Epidermal melanocyte (primary cell): Measurements from ENCODE around the gene FARSA.
"Not testable (repeated sequence)": the region's sequence is repeated elsewhere in the genome, so short reads cannot be mapped to it uniquely, and the experiment has no call there.

Experiments
- DNase-seq: peaks from one replicate; pipeline ENCODE4 v3.0.0; 2011; ENCODE audit warnings: low spot score; ENCODE audit not compliant: insufficient read length

The FARSA gene

GRCh38 chr19:12933287-12934072 is at the start of gene FARSA:
FARSA (minus strand) TSS chr19:12933711; CDS start chr19:12933696, 15 bp downstream.
- peak; percentile 85 for DNase-seq

DNA sequence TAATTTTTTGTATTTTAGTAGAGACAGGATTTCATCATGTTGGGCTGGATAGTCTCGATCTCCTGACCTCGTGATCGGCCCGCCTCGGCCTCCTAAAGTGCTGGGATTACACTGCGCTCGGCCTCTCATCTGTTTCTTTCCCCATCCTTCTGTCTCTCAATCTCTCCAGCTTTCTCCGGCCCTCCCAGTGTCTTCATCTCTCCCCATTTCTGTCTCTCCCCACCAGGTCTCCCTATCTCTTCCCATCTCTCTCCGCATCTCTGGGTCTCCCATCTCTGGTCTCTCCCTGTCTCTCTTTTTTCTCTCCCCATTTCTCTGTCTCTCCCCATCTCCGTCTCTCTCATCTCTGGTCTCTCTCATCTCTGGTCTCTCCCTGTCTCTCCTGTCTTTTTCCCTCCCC is 49.6 kb upstream of the FARSA start:
- DNase-seq, result no peak

- DNase-seq, result no peak
Measured at GRCh38 chr19:12982648-12983047, 49.1 kb upstream of the FARSA start.

DNA sequence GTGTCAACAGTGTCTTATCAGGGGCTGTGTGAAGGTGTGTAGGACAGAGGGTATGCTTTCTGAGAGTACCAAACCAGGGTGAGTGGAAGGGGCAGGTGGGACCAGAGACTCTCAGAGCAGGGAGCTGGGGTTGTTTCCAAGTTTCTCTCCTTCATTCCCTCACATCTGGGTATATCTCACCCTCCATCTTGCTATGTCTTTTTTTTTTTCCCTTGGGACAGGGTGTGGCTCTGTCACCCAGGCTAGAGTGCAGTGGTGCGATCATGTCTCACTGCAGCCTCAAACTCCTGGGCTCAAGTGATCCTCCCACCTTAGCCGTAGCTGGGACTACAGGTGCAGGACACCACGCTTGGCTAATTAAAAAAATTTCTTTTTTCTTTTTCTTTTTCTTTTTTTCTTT is 46.5 kb upstream of the FARSA start:
- DNase-seq, result no peak

DNA sequence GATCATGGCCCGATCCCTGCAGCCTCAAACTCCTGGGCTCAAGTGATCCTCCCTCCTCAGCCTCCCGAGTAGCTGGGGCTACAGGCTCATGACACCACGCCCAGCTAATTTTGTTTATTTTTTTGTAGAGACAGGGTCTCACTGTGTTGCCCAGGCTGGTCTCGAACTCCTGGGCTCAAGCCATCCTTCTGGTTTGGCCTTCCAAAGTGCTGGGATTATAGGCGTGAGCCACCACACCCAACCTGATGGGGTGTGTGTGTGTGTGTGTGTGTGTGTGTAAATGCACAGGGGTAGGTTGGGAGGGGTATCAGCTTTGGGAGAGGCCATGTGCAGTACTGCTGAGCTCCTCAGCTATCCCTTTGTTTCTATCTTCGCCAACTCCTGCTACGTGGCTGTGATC is 42.6 kb upstream of the FARSA start:
- not testable (repeated sequence) for DNase-seq

DNA sequence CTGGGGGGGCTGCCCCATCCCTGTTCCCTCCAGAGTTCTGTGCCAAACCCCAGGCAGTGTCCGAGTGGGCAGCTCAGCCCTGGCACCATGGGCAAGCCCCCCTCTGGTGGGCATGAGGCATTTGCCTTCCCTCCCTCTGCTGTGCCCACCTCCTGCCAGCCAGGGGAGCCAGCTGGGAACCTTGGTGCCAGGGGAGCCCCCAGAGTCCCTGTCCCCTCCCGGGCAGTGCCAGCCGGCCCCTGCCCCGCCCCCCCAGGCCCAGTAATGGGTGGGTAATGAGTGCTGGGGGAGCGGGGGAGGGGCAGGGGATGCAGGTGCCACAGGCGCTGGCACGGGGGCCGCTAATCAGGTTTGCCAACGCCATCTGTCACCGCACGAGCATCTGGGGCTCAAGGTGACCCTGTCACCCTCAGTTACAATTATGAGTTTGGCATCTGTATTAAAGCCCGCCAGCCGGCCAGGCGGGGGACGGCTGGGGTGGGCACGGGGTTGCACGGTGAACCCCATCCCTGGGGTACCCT is 41.8 kb upstream of the FARSA start:
- DNase-seq, result no peak

DNA sequence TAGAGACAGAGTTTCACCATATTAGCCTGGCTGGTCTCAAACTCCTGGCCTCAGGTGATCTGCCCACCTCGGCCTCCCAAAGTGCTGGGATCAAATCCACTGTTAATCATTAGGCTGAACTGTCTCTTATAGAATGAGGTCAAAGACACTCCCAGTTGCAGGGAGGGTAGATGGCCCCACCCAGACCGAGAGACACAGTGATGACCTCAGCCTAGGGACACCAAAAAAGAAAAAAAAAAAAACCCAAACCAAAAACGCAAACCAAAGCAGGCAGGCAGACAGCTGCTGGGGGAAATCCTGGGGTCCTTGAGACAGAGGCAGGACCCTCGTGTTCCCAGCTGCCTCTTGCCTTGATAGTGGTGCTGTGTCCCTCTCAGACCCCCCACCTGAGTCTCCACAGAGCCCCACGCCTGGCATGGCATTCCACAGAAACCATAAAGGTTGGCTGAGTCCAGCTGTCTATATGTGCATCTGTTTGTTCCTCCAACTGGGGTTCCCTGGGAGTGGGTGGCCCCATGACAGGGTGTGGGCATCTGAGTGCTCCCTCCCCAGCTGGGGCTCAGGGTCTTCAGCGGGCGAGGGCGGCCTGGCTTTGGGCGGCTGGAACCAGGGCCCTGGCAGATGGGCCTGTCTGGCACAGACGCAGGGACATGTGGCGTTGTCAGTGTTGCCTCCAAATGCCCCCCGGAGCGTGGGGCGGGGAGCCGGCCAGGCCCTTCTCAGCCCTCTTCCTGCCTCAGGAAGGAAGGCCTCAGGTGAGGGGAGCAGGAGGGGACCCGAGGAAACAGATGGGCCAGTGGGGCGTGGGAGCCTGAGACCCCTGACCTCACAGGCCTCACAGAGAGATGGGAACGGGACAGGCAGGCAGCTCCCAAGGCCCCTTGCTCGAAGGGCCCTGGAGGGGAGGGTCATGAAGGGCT is 41.0 kb upstream of the FARSA start:
- DNase-seq, result no peak

- no peak for DNase-seq
Measured at GRCh38 chr19:12973236-12973635, 39.7 kb upstream of the FARSA start.

GRCh38 chr19:12970070-12970820 is 36.7 kb upstream of the FARSA start:
- DNase-seq, result no peak

GRCh38 chr19:12969292-12969988 is 35.9 kb upstream of the FARSA start, which contains the start of gene DAND5:
DAND5 (plus strand) TSS chr19:12969576; CDS start chr19:12969661, 85 bp downstream.
- no peak for DNase-seq

GRCh38 chr19:12967907-12968306 is 34.4 kb upstream of the FARSA start:
- no peak for DNase-seq

DNA sequence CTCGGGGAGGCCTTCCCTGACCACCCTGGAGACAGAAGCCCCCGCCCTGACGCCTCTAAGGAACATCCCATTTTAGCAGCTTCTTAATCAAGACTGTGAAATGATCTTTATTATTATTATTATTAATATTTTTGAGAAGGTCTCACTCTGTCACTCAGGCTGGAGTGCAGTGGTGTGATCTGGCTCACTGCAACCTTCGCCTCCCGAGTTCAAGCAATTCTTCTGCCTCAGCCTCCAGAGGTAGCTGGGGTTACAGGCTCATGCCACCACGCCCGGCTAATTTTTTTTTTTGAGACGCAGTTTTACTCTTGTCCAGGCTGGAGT is 32.3 kb upstream of the FARSA start:
- DNase-seq, result no peak

DNA sequence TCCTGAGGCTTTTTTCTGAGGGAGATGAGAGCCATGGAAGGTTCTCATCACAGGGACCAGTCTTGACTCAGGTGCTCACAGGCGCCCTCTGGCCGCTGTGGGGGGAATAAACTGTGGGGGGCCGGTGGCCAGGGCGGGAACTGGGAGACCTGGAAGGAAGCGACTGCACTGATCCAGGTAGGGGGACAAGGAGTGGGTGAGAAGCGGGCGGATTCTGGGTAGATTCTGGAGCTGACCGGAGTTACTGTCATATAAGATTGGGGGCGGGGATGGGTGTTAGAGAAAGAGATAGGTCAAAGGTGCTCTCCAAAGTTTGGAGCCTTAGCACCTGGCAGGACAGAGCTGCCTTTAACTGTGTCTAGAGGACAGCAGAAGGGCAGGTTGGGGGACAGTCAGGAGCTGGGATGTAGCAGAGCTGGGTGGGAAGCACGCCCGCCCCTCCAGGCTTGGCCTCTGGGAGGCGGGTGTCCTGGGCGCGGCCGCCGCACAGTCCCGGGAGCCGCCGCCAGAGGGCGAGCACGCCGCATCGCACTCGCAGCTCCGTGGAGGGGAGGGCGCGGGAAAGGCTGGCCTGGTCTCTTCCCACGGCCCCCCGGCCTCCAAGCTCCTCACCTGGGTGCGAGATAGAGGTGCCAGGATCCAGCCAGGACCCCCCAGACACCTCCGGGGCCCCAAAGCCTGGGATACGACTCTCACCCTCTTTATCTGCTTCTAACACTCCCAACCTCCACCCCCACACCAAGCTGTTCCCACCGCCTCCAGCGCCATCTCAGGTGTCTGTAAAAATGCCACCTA is 31.7 kb upstream of the FARSA start:
- peak; percentile 77 for DNase-seq

- no peak for DNase-seq
Measured at GRCh38 chr19:12959481-12959880, 26.0 kb upstream of the FARSA start.

DNA sequence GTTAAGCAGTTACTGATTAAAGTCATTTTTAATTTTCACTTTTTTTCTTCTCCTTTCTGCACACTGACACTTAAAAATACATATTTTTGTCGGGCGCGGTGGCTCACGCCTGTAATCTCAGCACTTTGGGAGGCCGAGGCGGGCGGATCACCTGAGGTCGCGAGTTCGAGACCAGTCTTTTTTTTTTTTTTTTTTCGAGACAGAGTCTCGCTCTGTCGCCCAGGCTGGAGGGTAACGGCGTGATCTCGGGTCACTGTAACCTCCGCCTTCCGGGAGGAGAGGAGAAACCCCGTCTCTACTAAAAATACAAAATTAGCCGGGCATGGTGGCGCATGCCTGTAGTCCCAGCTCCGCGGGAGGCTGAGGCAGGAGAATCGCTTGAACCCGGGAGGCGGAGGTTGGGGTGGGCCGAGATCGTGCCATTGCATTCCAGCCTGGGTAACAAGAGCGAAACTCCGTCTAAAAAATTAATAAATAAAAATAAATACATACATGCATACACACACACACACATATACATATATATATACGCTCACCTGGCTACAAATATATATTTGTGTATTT is 24.0 kb upstream of the FARSA start:
- DNase-seq, result not testable (repeated sequence)

DNA sequence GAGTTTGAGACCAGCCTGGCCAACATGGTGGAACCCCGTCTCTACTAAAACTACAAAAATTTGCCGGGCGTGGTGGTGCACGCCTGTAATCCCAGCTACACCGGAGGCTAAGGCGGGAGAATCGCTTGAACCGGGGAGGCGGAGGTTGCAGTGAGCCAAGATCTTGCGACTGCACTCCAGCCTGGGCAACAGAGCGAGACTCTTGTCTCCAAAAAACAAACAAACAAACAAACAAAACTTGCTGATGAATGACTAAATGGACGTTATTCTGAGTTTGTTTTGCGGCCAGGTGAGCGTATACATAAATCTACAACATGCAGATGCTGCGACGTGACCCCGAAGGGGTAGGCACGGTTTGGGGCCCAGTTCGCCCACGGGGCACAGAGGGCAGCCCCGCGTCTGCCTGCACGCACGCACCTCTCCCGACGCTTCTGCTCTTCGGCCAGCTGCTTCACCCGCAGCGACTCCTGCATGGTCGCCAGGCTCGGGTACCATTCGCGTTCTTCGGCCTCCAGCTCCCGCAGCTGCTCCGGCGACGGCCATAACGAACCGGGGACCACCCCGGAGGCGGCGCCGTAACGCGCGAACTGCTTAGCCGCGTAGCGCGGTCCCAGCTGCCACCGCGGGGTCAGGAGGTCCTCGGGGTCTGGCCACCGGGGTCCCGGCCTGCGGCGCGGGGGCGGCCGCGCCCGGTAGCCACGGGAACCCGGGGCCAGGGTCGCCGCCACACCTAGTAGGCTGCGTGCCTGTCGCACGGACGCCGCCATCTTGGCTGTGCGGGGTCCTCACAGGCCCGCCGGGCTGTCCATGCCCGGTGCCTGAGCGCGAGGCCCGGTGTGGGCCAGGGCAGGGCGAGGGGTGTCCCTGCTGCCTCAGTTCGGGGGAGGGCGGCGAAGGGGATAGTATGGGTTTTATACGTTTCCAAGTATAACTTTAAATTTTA is 23.2 kb upstream of the FARSA start, which contains the start of gene GADD45GIP1:
Gene GADD45GIP1 (minus strand): TSS at position 778 of the 943 bp plus-strand sequence. CDS start 11 bp downstream, at position 767.
- peak; percentile 84 for DNase-seq

DNA sequence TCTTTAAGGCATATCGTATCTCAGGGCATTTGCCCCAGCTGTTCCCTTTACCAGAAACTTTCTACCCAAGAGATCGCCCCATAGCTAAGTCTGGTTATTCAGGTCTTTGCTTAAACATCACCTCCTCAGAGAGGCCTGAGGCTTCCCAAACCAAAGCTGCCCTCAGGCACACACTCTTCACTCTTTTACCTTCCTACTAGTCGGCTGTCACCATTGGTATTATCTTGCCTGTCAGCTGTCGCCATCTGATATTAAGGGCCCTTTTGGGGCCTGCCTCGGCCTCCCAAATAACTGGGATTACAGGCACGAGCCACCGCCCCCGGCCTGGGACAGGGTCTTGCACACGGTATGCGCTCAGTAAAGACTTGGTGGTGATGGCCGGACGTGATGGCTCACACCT is 22.5 kb upstream of the FARSA start:
- no peak for DNase-seq

- DNase-seq, result not testable (repeated sequence)
Measured at GRCh38 chr19:12955575-12955974, 22.1 kb upstream of the FARSA start.

GRCh38 chr19:12954612-12954962 is 21.1 kb upstream of the FARSA start:
- DNase-seq, result no peak
